Panc1 (cell line): ENCODE data around the gene CPHXL2. TPM values are rescaled to one million over a fixed set of nuclear protein-coding genes. Genes with fewer than 3 reads are reported as not detected.

ENCODE experiments used
- ATAC-seq: fragments of 200-7000 bp; cut with Tn5 transposase; 2 replicates; pipeline ENCODE4 v1.9.1; 2020; ENCODE audit warnings: mild to moderate bottlenecking, moderate library complexity
- BruUV-seq: library from RNA; stranded (reverse); fragments of 400-500 nt; replicated peaks from 2 replicates; lab custom pipeline; 2021; lab: Mats Ljungman, UMichigan
- CTCF ChIA-PET: fragments of 300-600 bp; sonication (Branson Sonifier 250); formaldehyde crosslinking; loops from one replicate; lab custom pipeline; 2022; ENCODE audit warnings: antibody characterized with exemption; lab: Charles Lee
- POLR2A ChIA-PET: fragments of 300-600 bp; sonication (Branson Sonifier 250); formaldehyde crosslinking; loops from one replicate; lab custom pipeline; 2022; ENCODE audit warnings: antibody characterized with exemption; lab: Charles Lee
- DNase-seq: peaks from one replicate; pipeline ENCODE4 v3.0.0-alpha.2; 2010; ENCODE audit warnings: low read depth, low spot score
- H3K27ac ChIP-seq: 2 replicates; pipeline ENCODE4 v1.5.1; 2011; ENCODE audit warnings: mild to moderate bottlenecking, low read length, inconsistent platforms
- H3K27me3 ChIP-seq: fragments of 200-500 bp; sonication (Bioruptor generic); 2 replicates; pipeline ENCODE4 v1.6.0; 2014; ENCODE audit warnings: low read length, inconsistent platforms; ENCODE audit not compliant: control insufficient read depth, insufficient read depth
- H3K36me3 ChIP-seq: fragments of 200-500 bp; sonication (Bioruptor generic); 2 replicates; pipeline ENCODE4 v1.5.1; 2014; ENCODE audit warnings: inconsistent platforms, mild to moderate bottlenecking, low read length, moderate library complexity; ENCODE audit not compliant: control insufficient read depth, insufficient read depth
- H3K4me1 ChIP-seq: 2 replicates; pipeline ENCODE4 v1.5.1; 2011; ENCODE audit warnings: inconsistent platforms, mild to moderate bottlenecking, low read length, moderate library complexity; ENCODE audit not compliant: control insufficient read depth, insufficient read depth
- H3K4me3 ChIP-seq, 2 experiments: 2 replicates each; pipeline ENCODE4 v1.5.1; 2011 to 2012; ENCODE audit warnings: low read depth in 2 of 2, low read length in 2 of 2, mild to moderate bottlenecking in 2 of 2, inconsistent platforms in 1 of 2, moderate library complexity in 1 of 2
- H3K9me3 ChIP-seq: fragments of 200-500 bp; sonication (Bioruptor generic); 2 replicates; pipeline ENCODE4 v1.5.1; 2014; ENCODE audit warnings: low read depth, mild to moderate bottlenecking, inconsistent platforms, low read length, moderate library complexity; ENCODE audit not compliant: control insufficient read depth, insufficient read depth
- CTCF ChIP-seq: fragments of 450-650 bp; IDR thresholded peaks from 2 replicates; pipeline ENCODE4 v1.5.1; 2017; ENCODE audit warnings: mild to moderate bottlenecking
- POLR2AphosphoS5 ChIP-seq: IDR thresholded peaks from 2 replicates; pipeline ENCODE4 v1.6.1; 2012; ENCODE audit warnings: mild to moderate bottlenecking, low read depth, low read length, moderate library complexity
- REST ChIP-seq, 2 experiments: IDR thresholded peaks; 2 replicates each; pipeline ENCODE4 v1.6.1; 2011 to 2012; ENCODE audit warnings: low read depth in 2 of 2, control low read depth in 1 of 2, low read length in 1 of 2, mild to moderate bottlenecking in 1 of 2, moderate library complexity in 1 of 2; ENCODE audit not compliant: insufficient read depth in 1 of 2
- SIN3A ChIP-seq: IDR thresholded peaks from 2 replicates; pipeline ENCODE4 v1.6.1; 2012; ENCODE audit warnings: low read depth, mild to moderate bottlenecking, low read length, moderate library complexity, borderline replicate concordance; ENCODE audit not compliant: insufficient read depth
- TCF7L2 ChIP-seq: IDR thresholded peaks from 2 replicates; pipeline ENCODE4 v1.6.1; 2011; ENCODE audit warnings: mild to moderate bottlenecking, low read depth, low read length, inconsistent platforms
- in situ Hi-C: cut with HindIII; loops from 2 replicates; pipeline ENCODE4 v1.10.0; 2016; ENCODE audit warnings: low sequenced_read_pairs, low pct_unique_long_range_greater_than_20kb
- intact Hi-C: fragments of 100-400 bp; cut with micrococcal nuclease; formaldehyde crosslinking; loops from one replicate; pipeline ENCODE4 v1.10.0; 2022; ENCODE audit not compliant: unreplicated experiment
- total RNA-seq: library from RNA; stranded (reverse); gene quantifications from one replicate; pipeline ENCODE4 v1.2.1, GENCODE V29; 2021; ENCODE audit not compliant: unreplicated experiment

Gene CPHXL2
- total RNA-seq, 1 experiment from 2014 or later, result not detected

DNA sequence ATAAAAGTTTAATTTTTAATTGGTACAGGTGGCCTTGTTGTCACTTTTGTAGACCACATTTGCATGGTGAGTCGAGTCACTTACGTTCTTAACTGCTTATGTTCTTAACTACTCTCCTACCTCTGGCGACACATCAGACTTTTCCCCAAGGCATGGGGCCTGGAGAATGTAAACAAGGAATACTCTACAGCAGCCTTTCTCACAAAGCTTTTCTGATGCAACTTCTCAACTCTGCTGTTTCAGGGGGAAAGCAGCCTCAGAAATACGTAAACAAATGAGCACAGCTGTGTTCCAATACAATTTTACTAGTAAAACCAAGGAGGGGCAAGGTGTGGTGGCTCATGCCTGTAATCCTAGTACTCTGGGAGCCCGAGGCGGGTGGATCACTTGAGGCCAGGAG is 36.2 kb downstream of the CPHXL2 start:
- no peak for DNase-seq
- Histone ChIP-seq H3K36me3 (peaks cover 37% of the 10 kb centered on the region), H3K4me1 (no peaks in the 10 kb centered on the region), H3K27ac (no peak overlapping the region), H3K4me3 (no peak overlapping the region), H3K9me3 (no peaks in the 10 kb centered on the region), H3K27me3 (no peaks in the 10 kb centered on the region)
- TF ChIP-seq CTCF (no peak), SIN3A (no peak), POLR2AphosphoS5 (no peak), TCF7L2 (no peak), REST (IDR thresholded peaks at IDR 0.05; ENCODE audit: insufficient read depth in 1 of 2, low read depth in 2 of 2, low read length in 1 of 2) (no peak)
- CTCF ChIA-PET, result no interaction called here
- in situ Hi-C loops, result no loop called here
- no peak for ATAC-seq
- POLR2A ChIA-PET, result no interaction called here
- no TSS peak for BruUV-seq
- intact Hi-C loops, result loop anchor here (10.0 kb wide), 1 partner anchor 124 kb away; no protein-coding TSS in a partner anchor

- no peak overlapping the region for H3K27ac ChIP-seq
- H3K36me3 ChIP-seq, result peaks cover 38% of the 10 kb centered on the region
- no peaks in the 10 kb centered on the region for H3K4me1 ChIP-seq
- no peak for ATAC-seq
- H3K4me3 ChIP-seq, result no peak overlapping the region
- intact Hi-C loops (no loop called here), in situ Hi-C loops (no loop called here)
- BruUV-seq, result no TSS peak
- no peaks in the 10 kb centered on the region for H3K9me3 ChIP-seq
- DNase-seq, result no peak
- TF ChIP-seq TCF7L2, result no peak
- no peak for TF ChIP-seq CTCF
- no peak for TF ChIP-seq POLR2AphosphoS5
- TF ChIP-seq REST (IDR thresholded peaks at IDR 0.05; ENCODE audit: insufficient read depth in 1 of 2, low read depth in 2 of 2, low read length in 1 of 2), result no peak
- no peak for TF ChIP-seq SIN3A
- no peaks in the 10 kb centered on the region for H3K27me3 ChIP-seq
- ChIA-PET CTCF (no interaction called here), POLR2A (no interaction called here)
These were observed 41.8 kb downstream of the CPHXL2 start for GRCh38 chr16:75635036-75635435.
